Upper lobe of left lung (tissue), 6 donors: ENCODE data around the gene KCNIP2. TPM values are rescaled to one million over a fixed set of nuclear protein-coding genes. Genes with fewer than 3 reads are reported as not detected.

ENCODE experiments used
- ATAC-seq, 2 donors: fragments of 200-7000 bp; cut with Tn5 transposase; one replicate each; pipeline ENCODE4 v1.9.1; 2022; ENCODE audit warnings: mild to moderate bottlenecking in 2 of 2, moderate library complexity in 2 of 2; ENCODE audit not compliant: low FRiP score in 2 of 2
- DNase-seq, 2 donors: peaks; one replicate each; pipeline ENCODE4 v3.0.0-alpha.2; 2019 to 2020
- H3K27ac ChIP-seq, 4 donors: fragments of 200-600 bp; sonication (generic); one replicate each; pipeline ENCODE4 v1.5.1; 2016 to 2019
- H3K27me3 ChIP-seq, 4 donors: fragments of 200-600 bp; sonication (generic); one replicate each; pipeline ENCODE4 v1.5.1; 2017 to 2019
- H3K36me3 ChIP-seq, 4 donors: fragments of 200-600 bp; sonication (generic); one replicate each; pipeline ENCODE4 v1.5.1; 2016 to 2019
- H3K4me1 ChIP-seq, 4 donors: fragments of 200-600 bp; sonication (generic); one replicate each; pipeline ENCODE4 v1.5.1; 2018 to 2019
- H3K4me3 ChIP-seq, 4 donors: fragments of 200-600 bp; sonication (generic); one replicate each; pipeline ENCODE4 v1.5.1; 2017 to 2019; ENCODE audit warnings: mild to moderate bottlenecking in 2 of 4, moderate library complexity in 1 of 4
- H3K9me3 ChIP-seq, 4 donors: fragments of 200-600 bp; sonication (generic); one replicate each; pipeline ENCODE4 v1.5.1; 2018 to 2019
- CTCF ChIP-seq, 6 experiments: fragments of 450-650 bp in 4 of 6; fragments of 200-600 bp in 2 of 6; sonication (generic) in 2 of 6; IDR thresholded peaks; one replicate each; pipeline ENCODE4 v1.5.1; 2016 to 2019; ENCODE audit warnings: antibody characterized with exemption in 6 of 6
- EP300 ChIP-seq, 4 donors: sonication (generic); formaldehyde crosslinking; IDR thresholded peaks; one replicate each; pipeline ENCODE4 v1.5.1; 2017; ENCODE audit warnings: antibody characterized with exemption in 4 of 4, control low read depth in 2 of 4
- POLR2A ChIP-seq, 4 donors: fragments of 450-650 bp; IDR thresholded peaks; one replicate each; pipeline ENCODE4 v1.5.1; 2016 to 2017; ENCODE audit warnings: antibody characterized with exemption in 4 of 4, mild to moderate bottlenecking in 2 of 4
- POLR2AphosphoS5 ChIP-seq, 2 donors: sonication (generic); formaldehyde crosslinking; IDR thresholded peaks; one replicate each; pipeline ENCODE4 v1.5.1; 2017; ENCODE audit warnings: antibody characterized with exemption in 2 of 2
- WGBS, 2 donors: methylation state at CpG; one replicate each; pipeline ENCODE4 v1.1.5; 2017 to 2018; 5-methylcytosine and 5-hydroxymethylcytosine counted together
- total RNA-seq, 6 donors: library from RNA; depleted of rRNA in 4 of 6; stranded (reverse); fragments of >200 nt in 4 of 6; gene quantifications; one replicate each; pipeline versions ENCODE4 v1.1.0 to v1.2.1, GENCODE V29; 2016 to 2021
- donor health status: DM: no; HTN: no; CAD: no; lungs with moderate emphysema.
- donor health status: DM: no; HTN: yes; CAD: no; lungs with severe emphysema.

The KCNIP2 gene
- total RNA-seq, 6 donors from 2014 or later, result 0.76 to 21.0 (median 3.8) TPM

- TF ChIP-seq POLR2A (IDR thresholded peaks at IDR 0.05), result no peak
- no peak for TF ChIP-seq CTCF (IDR thresholded peaks at IDR 0.05)
- no peak for TF ChIP-seq POLR2AphosphoS5 (IDR thresholded peaks at IDR 0.05)
- no peak for TF ChIP-seq EP300 (IDR thresholded peaks at IDR 0.05)
- H3K4me1 ChIP-seq, result peaks cover 18 to 29% (median 21%) of the 10 kb centered on the region in 4 donors
- ATAC-seq, result no peak
- WGBS, 2 donors, result 94 to 95% methylated on average over 7 to 10 of the region's 10 CpGs
- H3K4me3 ChIP-seq, result no peak overlapping the region
- H3K27me3 ChIP-seq, result no peaks in the 10 kb centered on the region
- H3K36me3 ChIP-seq, result no peaks in the 10 kb centered on the region
- DNase-seq, result no peak
- H3K27ac ChIP-seq, result no peak overlapping the region
- H3K9me3 ChIP-seq, result no peaks in the 10 kb centered on the region
Measured at GRCh38 chr10:101827919-101828600, 15.5 kb downstream of the KCNIP2 start.

GRCh38 chr10:101826852-101827434 lies 16.7 kb downstream of the KCNIP2 start:
- H3K4me3 ChIP-seq, result no peak overlapping the region
- DNase-seq, result no peak
- H3K27ac ChIP-seq, result no peak overlapping the region
- 91 to 92% methylated on average over 5 of the region's 5 CpGs for WGBS, 2 donors
- no peak for ATAC-seq
- no peaks in the 10 kb centered on the region for H3K9me3 ChIP-seq
- H3K36me3 ChIP-seq, result no peaks in the 10 kb centered on the region
- peaks cover 18 to 29% (median 21%) of the 10 kb centered on the region in 4 donors for H3K4me1 ChIP-seq
- TF ChIP-seq POLR2AphosphoS5 (IDR thresholded peaks at IDR 0.05) (no peak), POLR2A (IDR thresholded peaks at IDR 0.05) (no peak), EP300 (IDR thresholded peaks at IDR 0.05) (no peak), CTCF (IDR thresholded peaks at IDR 0.05) (no peak)
- H3K27me3 ChIP-seq, result no peaks in the 10 kb centered on the region

GRCh38 chr10:101824736-101825135 lies 18.9 kb downstream of the KCNIP2 start:
- TF ChIP-seq CTCF (IDR thresholded peaks at IDR 0.05), result no peak
- no peak for TF ChIP-seq POLR2AphosphoS5 (IDR thresholded peaks at IDR 0.05)
- no peak for TF ChIP-seq EP300 (IDR thresholded peaks at IDR 0.05)
- no peak for TF ChIP-seq POLR2A (IDR thresholded peaks at IDR 0.05)
- H3K36me3 ChIP-seq, result no peaks in the 10 kb centered on the region
- ATAC-seq (no peak), DNase-seq (no peak)
- no peak overlapping the region for H3K4me3 ChIP-seq
- H3K9me3 ChIP-seq, result no peaks in the 10 kb centered on the region
- H3K4me1 ChIP-seq, result peaks cover 2 to 9% (median 4%) of the 10 kb centered on the region in 4 donors
- 86 to 88% methylated on average over 2 of the region's 2 CpGs for WGBS, 2 donors
- no peaks in the 10 kb centered on the region for H3K27me3 ChIP-seq
- no peak overlapping the region for H3K27ac ChIP-seq

- DNase-seq (peak in 1 of 2 donors; percentile 44), ATAC-seq (peak; percentile 4)
- Histone ChIP-seq H3K4me3 (peak overlapping the region; percentile 26 to 99 (median 82)), H3K27me3 (no peaks in the 10 kb centered on the region), H3K36me3 (no peaks in the 10 kb centered on the region), H3K4me1 (peaks cover 10 to 27% (median 24%) of the 10 kb centered on the region in 4 donors), H3K9me3 (no peaks in the 10 kb centered on the region), H3K27ac (peak overlapping the region; percentile 64 to 99 (median 97))
- 25% methylated on average over 13 to 14 of the region's 14 CpGs for WGBS, 2 donors
- TF ChIP-seq POLR2AphosphoS5 (IDR thresholded peaks at IDR 0.05) (no peak), POLR2A (IDR thresholded peaks at IDR 0.05) (no peak), CTCF (IDR thresholded peaks at IDR 0.05) (no peak), EP300 (IDR thresholded peaks at IDR 0.05) (no peak)
Measured at GRCh38 chr10:101818872-101819633, 24.5 kb downstream of the KCNIP2 start.
